ENCODE results near the gene CYP24A1.

DNA sequence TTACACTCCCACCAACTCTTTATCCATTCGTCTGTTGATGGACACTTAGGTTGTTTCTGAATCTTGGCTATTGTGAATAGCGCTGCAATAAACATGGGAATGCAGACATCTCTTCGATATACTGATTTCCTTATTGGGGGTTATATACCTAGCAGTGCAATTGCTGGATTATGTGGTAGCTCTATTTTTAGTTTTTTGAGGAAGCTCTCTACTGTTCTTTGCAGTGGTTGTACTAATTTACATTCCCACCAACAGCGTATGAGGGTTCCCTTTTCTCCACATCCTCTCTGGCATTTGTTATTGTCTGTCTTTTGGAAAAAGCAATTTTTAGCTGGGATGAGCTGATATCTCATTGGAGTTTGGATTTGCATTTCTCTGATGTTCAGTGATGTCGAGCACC, 29.5 kb upstream of the CYP24A1 start:
- TF ChIP-seq, protein P1, sequence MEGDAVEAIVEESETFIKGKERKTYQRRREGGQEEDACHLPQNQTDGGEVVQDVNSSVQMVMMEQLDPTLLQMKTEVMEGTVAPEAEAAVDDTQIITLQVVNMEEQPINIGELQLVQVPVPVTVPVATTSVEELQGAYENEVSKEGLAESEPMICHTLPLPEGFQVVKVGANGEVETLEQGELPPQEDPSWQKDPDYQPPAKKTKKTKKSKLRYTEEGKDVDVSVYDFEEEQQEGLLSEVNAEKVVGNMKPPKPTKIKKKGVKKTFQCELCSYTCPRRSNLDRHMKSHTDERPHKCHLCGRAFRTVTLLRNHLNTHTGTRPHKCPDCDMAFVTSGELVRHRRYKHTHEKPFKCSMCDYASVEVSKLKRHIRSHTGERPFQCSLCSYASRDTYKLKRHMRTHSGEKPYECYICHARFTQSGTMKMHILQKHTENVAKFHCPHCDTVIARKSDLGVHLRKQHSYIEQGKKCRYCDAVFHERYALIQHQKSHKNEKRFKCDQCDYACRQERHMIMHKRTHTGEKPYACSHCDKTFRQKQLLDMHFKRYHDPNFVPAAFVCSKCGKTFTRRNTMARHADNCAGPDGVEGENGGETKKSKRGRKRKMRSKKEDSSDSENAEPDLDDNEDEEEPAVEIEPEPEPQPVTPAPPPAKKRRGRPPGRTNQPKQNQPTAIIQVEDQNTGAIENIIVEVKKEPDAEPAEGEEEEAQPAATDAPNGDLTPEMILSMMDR (IDR thresholded peaks at IDR 0.05), result no peak
- no peak for TF ChIP-seq ZFX (IDR thresholded peaks at IDR 0.05; ENCODE audit: borderline replicate concordance)

Measured in 22Rv1 (cell line).